Activated CD4-positive, alpha-beta T cell treated with anti-CD3 and anti-CD28 coated beads, Interleukin-2, amount 50 U/mL, for 4 hours (primary cell): ENCODE measurements around the gene TPX2.
"Not testable (repeated sequence)": the region's sequence is repeated elsewhere in the genome, so short reads cannot be mapped to it uniquely, and the experiment has no call there.

Experiments
- DNase-seq, 2 experiments: peaks; one replicate each; pipeline ENCODE4 v3.0.0-alpha.2; 2020

TPX2 gene

DNA sequence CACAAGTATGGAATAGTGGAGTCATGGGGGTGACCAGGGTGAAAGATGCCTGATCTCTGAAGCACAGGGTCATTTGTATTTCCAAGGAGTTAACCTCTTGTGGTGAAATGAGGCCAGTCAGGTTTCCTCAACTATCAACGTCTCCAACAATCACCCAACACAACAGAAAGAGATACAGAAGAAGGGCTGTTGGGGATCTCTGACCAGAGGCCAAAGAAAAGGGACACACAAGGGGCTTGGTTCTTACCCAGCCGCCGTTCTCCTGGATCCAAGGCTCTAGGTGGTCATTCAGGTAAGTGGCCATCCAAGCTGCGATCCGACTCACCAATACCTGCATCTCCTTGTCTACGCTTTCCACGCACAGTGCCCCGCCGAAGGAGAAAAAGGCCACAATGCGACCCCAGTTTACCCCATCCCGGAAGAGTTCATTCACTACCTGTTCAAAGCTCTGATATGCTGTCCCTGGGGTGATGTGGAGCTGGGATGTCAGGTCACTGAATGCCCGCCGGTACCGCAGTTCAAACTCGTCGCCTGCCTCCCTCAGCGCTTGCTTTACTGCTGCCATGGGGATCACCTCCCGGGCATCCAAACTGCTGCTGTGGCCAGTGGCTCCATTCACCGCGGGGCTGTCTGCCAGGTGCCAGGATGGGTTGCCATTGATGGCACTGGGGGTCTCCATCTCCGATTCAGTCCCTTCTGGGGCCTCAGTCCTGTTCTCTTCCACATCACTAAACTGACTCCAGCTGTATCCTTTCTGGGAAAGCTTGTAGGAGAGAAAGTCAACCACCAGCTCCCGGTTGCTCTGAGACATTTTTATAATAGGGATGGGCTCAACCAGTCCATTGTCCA is 17.5 kb upstream of the TPX2 start:
- no peak for DNase-seq

- DNase-seq: peak; percentile 81 to 87
Observed at GRCh38 chr20:31722257-31723068, 16.6 kb upstream of the TPX2 start, which contains the start of gene BCL2L1. BCL2L1 (minus strand) TSS chr20:31722868; CDS start chr20:31722218, 650 bp downstream.

DNA sequence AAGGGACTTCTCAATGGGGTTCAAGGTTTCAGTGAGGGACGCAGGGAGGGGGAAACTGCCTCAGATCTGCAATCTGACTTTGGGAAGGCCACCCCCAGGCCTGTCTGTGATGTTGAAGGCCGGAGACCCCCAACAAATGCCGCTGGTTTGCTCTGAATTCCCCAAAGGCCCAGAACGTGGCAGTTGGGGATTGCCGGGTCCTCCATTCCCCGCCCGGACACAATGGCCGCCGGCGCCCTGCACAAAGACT is 16.1 kb upstream of the TPX2 start:
- no peak for DNase-seq

- DNase-seq: peak; percentile 94 to 96
Observed at GRCh38 chr20:31723319-31724078, 15.6 kb upstream of the TPX2 start.

DNA sequence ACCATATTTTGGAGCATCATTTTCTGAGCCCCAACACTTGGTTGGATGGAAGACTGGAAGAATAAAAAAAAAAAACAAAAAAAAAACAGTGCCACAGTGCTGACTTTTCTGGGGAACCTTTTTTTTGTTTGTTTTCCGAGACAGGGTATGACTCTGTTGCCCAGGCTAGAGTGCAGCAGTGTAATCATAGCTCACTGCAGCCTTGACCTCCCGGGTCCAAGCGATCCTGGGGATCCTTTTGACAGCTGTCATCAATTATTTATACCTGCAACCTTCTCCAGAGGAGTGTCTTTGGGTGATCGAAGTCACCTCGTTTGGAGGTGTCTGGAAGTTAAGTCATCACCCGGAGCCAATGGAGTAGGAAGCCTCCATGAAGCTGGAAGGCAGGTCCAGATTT is 7.8 kb upstream of the TPX2 start:
- no peak for DNase-seq

GRCh38 chr20:31739550-31739977 is 474 bp downstream of the TPX2 start:
- DNase-seq: no peak

DNA sequence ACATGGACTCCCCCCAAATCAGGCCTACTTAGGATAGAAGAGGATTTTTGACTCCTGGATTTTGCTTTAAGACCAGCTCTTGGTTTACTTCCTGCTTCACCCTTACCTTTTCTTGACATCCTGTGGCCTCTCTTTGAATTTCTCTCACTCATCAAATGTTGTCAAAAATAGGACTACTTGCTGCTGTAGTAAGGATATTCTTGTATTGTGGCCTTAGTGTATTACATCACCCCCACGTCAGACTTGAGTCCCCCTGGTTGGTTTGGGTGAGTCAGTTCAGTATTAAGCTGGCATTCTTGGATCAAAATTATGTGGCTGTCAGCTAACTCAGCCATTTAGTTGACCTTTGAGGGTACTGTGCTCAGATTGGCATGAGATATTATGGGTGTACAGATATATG is 1.1 kb downstream of the TPX2 start:
- no peak for DNase-seq

GRCh38 chr20:31740656-31741323 is 1.7 kb downstream of the TPX2 start:
- DNase-seq: no peak

- DNase-seq: no peak
Observed at GRCh38 chr20:31746068-31746878, 7.2 kb downstream of the TPX2 start.

DNA sequence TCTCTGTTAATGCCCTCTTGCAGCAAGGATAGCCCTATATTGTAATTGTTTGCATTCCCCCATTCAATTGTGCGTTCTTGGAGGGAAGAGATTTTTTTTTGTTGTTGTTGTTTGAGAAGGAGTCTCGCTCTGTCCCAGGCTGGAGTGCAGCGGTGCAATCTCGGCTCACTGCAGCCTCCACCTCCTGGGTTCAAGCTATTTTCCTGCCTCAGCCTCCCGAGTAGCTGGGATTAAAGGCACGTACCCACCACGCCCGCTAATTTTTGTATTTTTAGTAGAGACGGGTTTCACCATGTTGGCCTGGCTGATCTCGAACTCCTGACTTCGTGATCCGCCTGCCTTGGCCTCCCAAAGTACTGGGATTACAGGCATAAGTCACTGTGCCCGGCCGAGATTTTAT is 7.9 kb downstream of the TPX2 start:
- not testable (repeated sequence) for DNase-seq

DNA sequence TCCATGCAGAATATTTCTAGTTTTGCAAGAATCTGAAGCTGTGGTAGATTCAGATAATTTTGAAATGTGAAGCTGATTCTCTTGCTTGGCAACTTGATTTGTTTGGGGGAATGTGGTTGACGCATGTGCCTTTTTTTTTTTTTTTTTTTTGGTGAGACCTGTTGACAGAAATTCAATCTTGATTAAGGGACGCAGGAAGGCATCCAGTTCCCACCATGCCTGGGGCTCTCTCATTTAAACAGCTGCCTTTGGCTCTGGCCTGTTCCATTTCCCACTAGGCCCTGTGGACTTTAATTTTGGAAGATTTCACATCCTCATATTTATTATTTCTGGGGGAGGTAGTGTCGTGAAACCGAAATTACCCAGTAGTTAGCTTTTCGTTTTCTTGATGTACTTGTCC is 8.6 kb downstream of the TPX2 start:
- DNase-seq: no peak

DNA sequence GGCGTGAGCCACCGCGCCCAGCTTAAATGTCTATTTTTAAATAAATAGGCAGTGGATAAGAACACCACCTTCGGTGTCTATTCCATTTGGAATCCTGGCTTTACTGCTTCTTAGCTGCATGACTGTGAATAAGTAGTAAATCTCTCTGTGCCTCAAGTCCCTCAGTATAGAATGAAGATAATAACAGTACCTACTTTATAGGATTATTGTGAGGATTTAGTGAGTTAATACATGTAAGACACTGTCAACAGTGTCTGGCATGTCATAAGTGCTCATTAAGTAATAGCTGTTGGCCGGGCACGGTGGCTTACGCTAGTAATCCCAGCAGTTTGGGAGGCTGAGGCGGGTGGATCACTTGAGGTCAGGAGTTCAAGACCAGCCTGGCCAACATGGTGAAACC is 10.1 kb downstream of the TPX2 start:
- DNase-seq: no peak

- no peak for DNase-seq
Observed at GRCh38 chr20:31751126-31751525, 12.0 kb downstream of the TPX2 start.

DNA sequence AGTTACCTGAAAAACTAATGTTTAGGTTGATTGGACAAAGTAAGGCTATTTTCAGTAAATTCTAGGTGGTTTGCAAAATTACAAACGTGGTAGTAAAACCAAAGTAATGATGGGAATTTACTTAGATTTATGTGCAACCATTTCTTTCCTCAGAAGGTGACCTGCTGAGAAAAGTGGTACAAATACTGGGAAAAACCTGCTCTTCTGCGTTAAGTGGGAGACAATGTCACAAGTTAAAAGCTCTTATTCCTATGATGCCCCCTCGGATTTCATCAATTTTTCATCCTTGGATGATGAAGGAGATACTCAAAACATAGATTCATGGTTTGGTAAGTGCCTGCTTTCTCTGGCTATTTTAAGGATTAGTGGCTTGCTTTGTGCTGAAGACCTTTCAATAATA is 18.2 kb downstream of the TPX2 start:
- DNase-seq: no peak

GRCh38 chr20:31758521-31758920 is 19.4 kb downstream of the TPX2 start:
- DNase-seq: no peak

- DNase-seq: no peak
Observed at GRCh38 chr20:31758991-31759390, 19.9 kb downstream of the TPX2 start.

GRCh38 chr20:31759836-31760518 is 20.9 kb downstream of the TPX2 start:
- DNase-seq: no peak

DNA sequence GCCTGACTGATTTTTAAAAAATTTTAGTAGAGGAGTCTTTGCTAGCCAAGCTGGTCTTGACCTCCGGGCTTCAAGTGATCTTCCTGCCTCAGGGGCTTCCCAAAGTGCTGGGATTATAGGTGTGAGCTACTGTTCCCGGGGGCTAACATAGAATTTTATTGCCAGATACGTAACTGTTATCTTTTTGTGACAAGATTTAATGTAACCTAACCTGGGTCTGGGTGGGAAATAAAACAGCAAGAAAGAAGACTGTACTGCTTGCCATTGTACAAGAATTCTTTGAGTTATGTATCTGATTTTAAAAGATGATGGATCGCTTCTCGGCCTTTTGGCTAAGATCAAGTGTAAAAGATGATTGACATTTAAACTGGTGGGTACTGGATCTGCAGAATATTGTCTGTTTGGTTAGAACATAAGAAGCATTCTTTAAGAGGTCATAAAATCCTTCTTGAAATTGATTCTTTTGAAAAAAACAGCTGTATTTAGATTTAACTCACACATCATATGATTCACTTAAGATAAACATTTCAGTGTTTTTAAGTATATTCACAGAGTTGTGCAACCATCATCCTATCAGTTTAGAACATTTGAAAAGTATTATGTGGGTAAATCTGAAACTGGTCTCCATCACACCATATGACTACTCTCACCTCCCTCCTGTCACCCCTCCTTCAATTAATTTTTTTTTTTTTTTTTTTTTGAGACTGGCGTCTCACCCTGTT is 21.6 kb downstream of the TPX2 start:
- no peak for DNase-seq

- DNase-seq: no peak
Observed at GRCh38 chr20:31764641-31765305, 25.7 kb downstream of the TPX2 start.

- no peak for DNase-seq
Observed at GRCh38 chr20:31767805-31768204, 28.7 kb downstream of the TPX2 start.
